COLO668 (cell line): ENCODE data around the gene SKIC2.

Experiments used
- DNase-seq: peaks from one replicate; lab custom pipeline; 2025; ENCODE audit not compliant: unreplicated experiment; lab: John Stamatoyannopoulos, UW

Gene SKIC2

GRCh38 chr6:31945507-31946369 lies 13.2 kb upstream of the SKIC2 start, which contains the start of gene CFB:
TSS of gene CFB (plus strand) at chr6:31946095. CDS start at chr6:31946222, 127 bp downstream.
- DNase-seq: no peak

GRCh38 chr6:31946370-31946885 lies 12.5 kb upstream of the SKIC2 start:
- DNase-seq: no peak

- DNase-seq: no peak
These were observed 11.8 kb upstream of the SKIC2 start for GRCh38 chr6:31947070-31947675.

GRCh38 chr6:31947864-31948263 lies 11.1 kb upstream of the SKIC2 start:
- DNase-seq: no peak

- no peak for DNase-seq
These were observed 10.7 kb upstream of the SKIC2 start for GRCh38 chr6:31948306-31948705.

GRCh38 chr6:31948753-31949413 lies 10.1 kb upstream of the SKIC2 start:
- DNase-seq: no peak

- no peak for DNase-seq
These were observed 8.9 kb upstream of the SKIC2 start for GRCh38 chr6:31949926-31950548.

- peak; percentile 28 for DNase-seq
These were observed 6.7 kb upstream of the SKIC2 start for GRCh38 chr6:31952140-31952805.

- DNase-seq: no peak
These were observed 6.1 kb upstream of the SKIC2 start for GRCh38 chr6:31952890-31953289.

GRCh38 chr6:31954511-31954910 lies 4.5 kb upstream of the SKIC2 start:
- DNase-seq: no peak

- no peak for DNase-seq
These were observed 2.2 kb upstream of the SKIC2 start for GRCh38 chr6:31956796-31957195.

- DNase-seq: no peak
These were observed 599 bp upstream of the SKIC2 start for GRCh38 chr6:31958412-31958740.

GRCh38 chr6:31961616-31962015 lies 2.6 kb downstream of the SKIC2 start:
- no peak for DNase-seq

- DNase-seq: no peak
These were observed 4.9 kb downstream of the SKIC2 start for GRCh38 chr6:31963921-31964320.

- DNase-seq: no peak
These were observed 6.7 kb downstream of the SKIC2 start for GRCh38 chr6:31965700-31966099.

GRCh38 chr6:31966506-31966905 lies 7.5 kb downstream of the SKIC2 start:
- no peak for DNase-seq

GRCh38 chr6:31966997-31967925 lies 8.3 kb downstream of the SKIC2 start:
- DNase-seq: no peak

GRCh38 chr6:31967926-31968320 lies 8.9 kb downstream of the SKIC2 start:
- no peak for DNase-seq

GRCh38 chr6:31968326-31968725 lies 9.4 kb downstream of the SKIC2 start:
- no peak for DNase-seq
